Colonic mucosa (tissue), 4 donors: ENCODE data around the gene TANGO6. TPM values are rescaled to one million over a fixed set of nuclear protein-coding genes. Genes with fewer than 3 reads are reported as not detected.

Experiments used
- DNase-seq: peaks from one replicate; pipeline ENCODE4 v3.0.0-alpha.2; 2020
- H3K27ac ChIP-seq: fragments of 200-600 bp; one replicate; pipeline ENCODE4 v1.8.0; 2021
- H3K27me3 ChIP-seq: fragments of 200-600 bp; one replicate; pipeline ENCODE4 v1.8.0; 2021
- H3K36me3 ChIP-seq: fragments of 200-600 bp; one replicate; pipeline ENCODE4 v1.8.0; 2021
- H3K4me1 ChIP-seq: fragments of 200-600 bp; one replicate; pipeline ENCODE4 v1.8.0; 2021; ENCODE audit warnings: mild to moderate bottlenecking
- H3K4me3 ChIP-seq: fragments of 200-600 bp; one replicate; pipeline ENCODE4 v1.8.0; 2021
- H3K9ac ChIP-seq, 2 donors: one replicate each; pipeline ENCODE4 v1.7.0; 2013; ENCODE audit warnings: control low read depth in 2 of 2, low read depth in 2 of 2, low read length in 2 of 2
- H3K9me3 ChIP-seq: fragments of 200-600 bp; one replicate; pipeline ENCODE4 v1.8.0; 2021
- intact Hi-C: fragments of 100-400 bp; cut with DNase I; formaldehyde crosslinking; loops from one replicate; pipeline ENCODE4 v1.14.1; 2022
- total RNA-seq, 2 donors: library from RNA; stranded (reverse); fragmentation: NEBNext Ultra II Directional in 1 of 2; extraction: Animal tissue kit (Norgen Biotek cat#: 25700) in 1 of 2; gene quantifications; one replicate each; pipeline ENCODE4 v1.2.1, GENCODE V29; 2021
- TF ChIP-seq, protein P1 (sequence below): fragments of 200-600 bp; IDR thresholded peaks from one replicate; pipeline ENCODE4 v1.8.0; 2022; ENCODE audit warnings: antibody characterized with exemption, mild to moderate bottlenecking
- donor health status: healthy.
- donor health status: DM: no; HTN: no; CAD: no.
- donor health status: DM: no; HTN: no; CAD: no.

TANGO6 gene
- total RNA-seq, 2 donors from 2014 or later, result 6.6 to 10.1 TPM

DNA sequence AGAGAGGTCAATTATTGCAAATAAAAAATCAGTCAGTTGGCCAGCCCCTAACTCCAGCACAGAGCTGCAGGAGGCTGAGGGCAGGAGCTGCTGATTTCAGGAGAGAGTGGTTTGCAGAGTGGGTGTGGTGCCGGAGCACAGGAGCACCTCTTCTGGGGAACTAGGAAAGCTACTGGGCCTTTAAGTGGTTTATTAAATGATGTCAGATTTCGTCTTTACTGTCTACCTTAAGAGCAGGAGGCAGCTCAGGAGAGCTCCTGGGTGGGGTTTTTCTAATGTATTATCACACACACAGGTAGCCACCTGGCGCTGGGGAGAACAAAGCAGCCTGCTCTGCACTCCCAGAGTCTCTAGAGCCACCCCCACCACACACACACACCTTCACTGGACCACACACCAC lies 250.6 kb downstream of the TANGO6 start:
- Histone ChIP-seq H3K9me3 (no peaks in the 10 kb centered on the region), H3K9ac (no peak overlapping the region), H3K4me1 (no peaks in the 10 kb centered on the region), H3K36me3 (no peaks in the 10 kb centered on the region), H3K27me3 (no peaks in the 10 kb centered on the region), H3K4me3 (no peak overlapping the region), H3K27ac (no peak overlapping the region)
- TF ChIP-seq, protein P1, sequence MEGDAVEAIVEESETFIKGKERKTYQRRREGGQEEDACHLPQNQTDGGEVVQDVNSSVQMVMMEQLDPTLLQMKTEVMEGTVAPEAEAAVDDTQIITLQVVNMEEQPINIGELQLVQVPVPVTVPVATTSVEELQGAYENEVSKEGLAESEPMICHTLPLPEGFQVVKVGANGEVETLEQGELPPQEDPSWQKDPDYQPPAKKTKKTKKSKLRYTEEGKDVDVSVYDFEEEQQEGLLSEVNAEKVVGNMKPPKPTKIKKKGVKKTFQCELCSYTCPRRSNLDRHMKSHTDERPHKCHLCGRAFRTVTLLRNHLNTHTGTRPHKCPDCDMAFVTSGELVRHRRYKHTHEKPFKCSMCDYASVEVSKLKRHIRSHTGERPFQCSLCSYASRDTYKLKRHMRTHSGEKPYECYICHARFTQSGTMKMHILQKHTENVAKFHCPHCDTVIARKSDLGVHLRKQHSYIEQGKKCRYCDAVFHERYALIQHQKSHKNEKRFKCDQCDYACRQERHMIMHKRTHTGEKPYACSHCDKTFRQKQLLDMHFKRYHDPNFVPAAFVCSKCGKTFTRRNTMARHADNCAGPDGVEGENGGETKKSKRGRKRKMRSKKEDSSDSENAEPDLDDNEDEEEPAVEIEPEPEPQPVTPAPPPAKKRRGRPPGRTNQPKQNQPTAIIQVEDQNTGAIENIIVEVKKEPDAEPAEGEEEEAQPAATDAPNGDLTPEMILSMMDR, result no peak
- intact Hi-C loops, result no loop called here
- DNase-seq, result no peak

DNA sequence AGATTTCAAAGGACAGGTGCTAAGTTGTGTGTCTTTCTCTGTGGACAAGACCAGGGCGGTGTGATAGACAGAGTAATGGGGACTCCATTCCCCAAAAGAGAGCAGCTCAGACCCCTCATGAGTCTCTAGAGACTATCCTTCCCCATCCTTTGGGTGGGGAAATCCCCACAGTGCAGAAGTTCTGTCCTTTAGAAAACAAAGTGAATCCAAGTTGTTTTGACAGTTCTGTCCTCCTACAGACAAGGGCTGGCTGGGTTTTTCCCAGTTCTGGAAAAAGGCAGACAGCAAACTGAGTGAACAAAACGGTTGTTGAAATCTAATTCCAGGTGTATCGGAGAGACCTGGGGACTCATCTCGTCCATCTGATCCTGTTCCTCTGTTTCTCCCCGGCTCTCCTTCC lies 251.2 kb downstream of the TANGO6 start:
- Histone ChIP-seq H3K27me3 (no peaks in the 10 kb centered on the region), H3K36me3 (no peaks in the 10 kb centered on the region), H3K27ac (no peak overlapping the region), H3K9ac (no peak overlapping the region), H3K4me3 (no peak overlapping the region), H3K4me1 (no peaks in the 10 kb centered on the region), H3K9me3 (no peaks in the 10 kb centered on the region)
- intact Hi-C loops, result no loop called here
- TF ChIP-seq, protein P1, result no peak
- DNase-seq, result no peak

DNA sequence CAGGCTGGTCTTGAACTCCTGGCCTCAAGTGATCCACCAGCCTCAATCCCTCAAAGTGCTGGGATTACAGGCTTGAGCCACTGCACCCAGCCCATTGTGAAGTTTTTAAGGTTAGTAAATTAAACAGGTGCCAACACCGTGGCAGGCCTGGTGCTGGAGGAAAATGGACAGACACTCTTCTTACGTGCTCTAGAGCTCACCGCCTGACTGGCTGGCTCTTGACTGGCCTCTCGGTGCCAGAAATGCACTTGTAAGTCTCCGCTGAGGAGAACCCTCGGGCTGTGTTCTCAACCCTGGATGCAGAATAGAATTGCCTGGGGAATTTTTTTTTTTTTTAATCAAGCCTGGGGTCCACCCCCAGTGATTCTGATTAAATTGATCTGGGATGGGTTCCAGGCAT lies 251.9 kb downstream of the TANGO6 start:
- Histone ChIP-seq H3K36me3 (no peaks in the 10 kb centered on the region), H3K9me3 (no peaks in the 10 kb centered on the region), H3K4me3 (no peak overlapping the region), H3K27me3 (no peaks in the 10 kb centered on the region), H3K27ac (no peak overlapping the region), H3K9ac (no peak overlapping the region), H3K4me1 (no peaks in the 10 kb centered on the region)
- no peak for DNase-seq
- TF ChIP-seq, protein P1, result no peak
- intact Hi-C loops, result no loop called here

DNA sequence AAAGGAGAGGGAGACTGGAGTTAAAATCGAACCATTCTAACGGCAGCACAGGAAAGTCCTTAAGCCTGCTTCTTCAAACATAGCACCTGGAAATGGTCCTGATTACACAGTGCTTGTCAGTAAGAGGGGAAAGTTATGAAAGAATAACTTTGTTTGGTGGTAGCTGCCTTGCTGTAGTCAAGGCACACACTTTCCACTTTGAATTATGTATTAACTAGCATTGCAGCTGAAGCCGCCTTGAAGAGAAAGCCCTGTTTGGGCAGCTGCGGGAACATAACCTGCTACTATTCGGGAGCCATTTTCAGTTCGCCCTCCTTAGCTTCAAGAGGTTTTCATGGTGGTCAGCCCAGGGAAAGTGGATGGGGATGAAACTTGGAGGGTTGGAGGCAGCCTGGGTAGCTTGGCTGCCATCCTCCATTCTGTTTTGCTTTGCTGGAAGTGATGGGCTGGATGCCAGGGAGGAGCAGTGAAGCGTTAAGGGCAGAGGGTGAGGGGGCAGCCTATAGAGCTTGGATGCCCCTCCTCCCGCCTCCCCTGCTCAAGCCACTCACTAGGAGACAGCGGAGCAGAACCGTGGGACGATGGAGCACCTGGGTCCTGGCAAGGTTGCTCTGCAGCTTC lies 256.9 kb downstream of the TANGO6 start:
- intact Hi-C loops, result loop anchor here (10.0 kb wide), 1 partner anchor 105 kb away; no protein-coding TSS in a partner anchor
- Histone ChIP-seq H3K27ac (no peak overlapping the region), H3K4me1 (no peaks in the 10 kb centered on the region), H3K4me3 (no peak overlapping the region), H3K9ac (no peak overlapping the region), H3K36me3 (no peaks in the 10 kb centered on the region), H3K27me3 (no peaks in the 10 kb centered on the region), H3K9me3 (no peaks in the 10 kb centered on the region)
- DNase-seq, result no peak
- TF ChIP-seq, protein P1, result no peak

DNA sequence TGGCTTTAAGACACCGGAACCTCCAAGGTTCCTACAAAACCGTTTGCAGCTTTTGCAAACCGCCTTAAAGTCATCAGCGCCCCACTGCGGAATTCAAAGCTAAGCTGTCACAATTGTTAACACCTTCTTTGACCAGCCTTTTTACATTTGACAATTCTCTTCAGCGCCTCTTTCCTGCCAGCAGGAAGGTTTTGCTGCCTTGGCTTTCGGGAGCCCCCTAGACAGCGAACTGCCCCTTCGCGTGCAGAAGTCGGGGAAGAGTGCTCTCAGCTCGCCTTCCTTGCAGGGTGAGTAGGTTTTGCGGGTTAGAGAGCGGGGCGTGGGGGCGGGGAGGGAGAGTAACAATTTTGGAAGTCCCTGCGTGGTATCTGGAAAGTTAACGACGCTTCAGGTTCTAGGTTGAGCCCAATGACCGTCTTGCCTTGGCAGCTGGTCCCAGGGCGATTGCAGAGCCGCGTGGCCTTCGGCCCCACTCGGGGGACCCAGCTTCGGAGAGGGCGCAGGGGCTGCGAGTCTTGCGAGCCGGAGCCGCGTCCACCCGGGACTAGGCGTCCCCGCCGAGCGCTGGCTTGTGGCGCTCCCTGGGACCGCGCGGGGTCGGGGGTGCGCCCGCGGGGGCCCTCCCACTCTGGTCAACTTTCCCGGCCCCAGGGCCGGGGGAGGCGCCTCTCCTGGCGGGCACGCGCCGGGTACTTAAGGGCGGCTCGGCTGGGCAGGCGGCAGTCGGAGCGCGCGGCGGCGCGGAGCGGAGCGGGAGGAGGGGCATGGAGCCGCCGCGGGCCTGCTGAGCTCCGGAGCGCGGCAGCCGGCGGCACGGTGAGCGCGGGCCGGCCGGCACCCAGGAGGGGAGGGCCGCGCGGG lies 262.4 kb downstream of the TANGO6 start, which contains the start of gene HAS3:
Gene HAS3, plus strand, starts transcription at position 153 of the 861 bp plus-strand sequence. CDS start 3,743 bp downstream, outside the sequence.
- Histone ChIP-seq H3K9me3 (no peaks in the 10 kb centered on the region), H3K36me3 (no peaks in the 10 kb centered on the region), H3K4me3 (peak within 1 kb of the TSS; percentile 54), H3K27me3 (no peaks in the 10 kb centered on the region), H3K27ac (no peak within 1 kb of the TSS), H3K4me1 (peaks cover 13% of the 10 kb centered on the region), H3K9ac (peak within 1 kb of the TSS; percentile 56 to 81)
- intact Hi-C loops, result loop anchor here (5.0 to 10.0 kb wide), 2 partner anchors 111 to 203 kb away; no protein-coding TSS in a partner anchor
- TF ChIP-seq, protein P1, result no peak
- peak; percentile 63 for DNase-seq
